CD4-positive, alpha-beta memory T cell (primary cell): Measurements from ENCODE around the gene MERTK. TPM values are rescaled to one million over a fixed set of nuclear protein-coding genes. Genes with fewer than 3 reads are reported as not detected.

Experiments
- CTCF ChIA-PET: fragments of 350-600 bp; sonication (Branson Sonifier 250); formaldehyde crosslinking; loops from one replicate; lab custom pipeline; 2021; ENCODE audit warnings: inconsistent platforms; ENCODE audit not compliant: partially characterized antibody; lab: Charles Lee
- POLR2A ChIA-PET: fragments of 350-600 bp; sonication (Branson Sonifier 250); formaldehyde crosslinking; loops from one replicate; lab custom pipeline; 2021; ENCODE audit not compliant: partially characterized antibody; lab: Charles Lee
- DNase-seq, 5 donors: peaks; one replicate each; pipeline versions ENCODE4 v3.0.0 to v3.0.0-alpha.2; 2020 to 2022; ENCODE audit warnings: mixed read lengths in 1 of 5
- H3K27ac ChIP-seq: one replicate; pipeline ENCODE4 v1.7.0; 2013; ENCODE audit warnings: low read depth, low read length
- H3K27me3 ChIP-seq: 2 replicates; pipeline ENCODE4 v1.7.0; 2013; ENCODE audit warnings: mild to moderate bottlenecking, low read length, moderate library complexity; ENCODE audit not compliant: insufficient read depth
- H3K36me3 ChIP-seq: 2 replicates; pipeline ENCODE4 v1.7.0; 2013; ENCODE audit warnings: mild to moderate bottlenecking, low read length, moderate library complexity; ENCODE audit not compliant: insufficient read depth
- H3K4me1 ChIP-seq: 2 replicates; pipeline ENCODE4 v1.7.0; 2013; ENCODE audit warnings: mild to moderate bottlenecking, low read length, moderate library complexity; ENCODE audit not compliant: insufficient read depth
- H3K4me3 ChIP-seq, 2 donors: one replicate each; pipeline ENCODE4 v1.7.0; 2013; ENCODE audit warnings: low read length in 2 of 2, mild to moderate bottlenecking in 1 of 2
- H3K9me3 ChIP-seq, 2 donors: one replicate each; pipeline ENCODE4 v1.7.0; 2013; ENCODE audit warnings: low read length in 2 of 2, control low read depth in 1 of 2; ENCODE audit not compliant: control insufficient read depth in 1 of 2
- H3K27ac Mint-ChIP-seq, 7 donors: one replicate each; pipeline ENCODE4 v1.8.0; 2020 to 2021; ENCODE audit warnings: mixed read lengths in 7 of 7, mild to moderate bottlenecking in 6 of 7, inconsistent platforms in 3 of 7, moderate library complexity in 3 of 7
- H3K27me3 Mint-ChIP-seq, 2 donors: one replicate each; pipeline ENCODE4 v1.8.0; 2020 to 2021; ENCODE audit warnings: mixed read lengths in 2 of 2
- H3K36me3 Mint-ChIP-seq, 2 donors: one replicate each; pipeline ENCODE4 v1.8.0; 2020 to 2021; ENCODE audit warnings: mixed read lengths in 2 of 2, inconsistent platforms in 1 of 2, mild to moderate bottlenecking in 1 of 2
- H3K4me1 Mint-ChIP-seq, 4 donors: one replicate each; pipeline ENCODE4 v1.8.0; 2020 to 2021; ENCODE audit warnings: mixed read lengths in 4 of 4, mild to moderate bottlenecking in 1 of 4
- H3K4me3 Mint-ChIP-seq, 8 donors: one replicate each; pipeline ENCODE4 v1.8.0; 2020 to 2021; ENCODE audit warnings: mixed read lengths in 8 of 8, mild to moderate bottlenecking in 7 of 8, moderate library complexity in 6 of 8, inconsistent platforms in 3 of 8
- H3K9me3 Mint-ChIP-seq, 8 donors: one replicate each; pipeline ENCODE4 v1.8.0; 2020 to 2021; ENCODE audit warnings: mixed read lengths in 8 of 8, mild to moderate bottlenecking in 5 of 8, inconsistent platforms in 3 of 8, moderate library complexity in 1 of 8
- intact Hi-C: fragments of 100-400 bp; cut with micrococcal nuclease; formaldehyde crosslinking; loops from one replicate; pipeline ENCODE4 v1.15.1; 2023
- polyA plus RNA-seq, 2 donors: library from polyadenylated mRNA; unstranded; fragments of 300-500 nt; fragmentation: Illumina TruSeq; gene quantifications; one replicate each; pipeline ENCODE4 v1.2.3, GENCODE V29; 2021
- total RNA-seq, 2 experiments: library from RNA; stranded (reverse); gene quantifications; one replicate each; pipeline ENCODE4 v1.2.3, GENCODE V29; 2021

MERTK gene
- total and polyA plus RNA-seq, 4 experiments from 2014 or later = 0.09 to 0.67 (median 0.45) TPM

- Histone ChIP-seq H3K4me1 (no peaks in the 10 kb centered on the region), H3K27ac (no peak overlapping the region), H3K4me3 (no peak overlapping the region), H3K27me3 (no peaks in the 10 kb centered on the region), H3K36me3 (no peaks in the 10 kb centered on the region), H3K9me3 (no peaks in the 10 kb centered on the region)
- H3K27me3 Mint-ChIP-seq = peaks cover 5 to 14% of the 10 kb centered on the region in 2 donors
- no peak overlapping the region for H3K27ac Mint-ChIP-seq
- H3K9me3 Mint-ChIP-seq = peaks cover 3 to 29% (median 18%) of the 10 kb centered on the region in 8 donors
- CTCF ChIA-PET = no interaction called here
- intact Hi-C loops = no loop called here
- DNase-seq = no peak
- POLR2A ChIA-PET = no interaction called here
- peaks cover 4 to 8% of the 10 kb centered on the region in 2 donors for H3K36me3 Mint-ChIP-seq
- no peak overlapping the region for H3K4me3 Mint-ChIP-seq
- H3K4me1 Mint-ChIP-seq = peaks cover 0 to 2% (median under 1%) of the 10 kb centered on the region in 4 donors
Measured at GRCh38 chr2:111977240-111977639, 78.8 kb downstream of the MERTK start.

GRCh38 chr2:111978452-111979170, 80.2 kb downstream of the MERTK start:
- Mint-ChIP-seq H3K27ac (no peak overlapping the region), H3K36me3 (peaks cover 4 to 8% of the 10 kb centered on the region in 2 donors), H3K27me3 (peaks cover under 1 to 14% of the 10 kb centered on the region in 2 donors), H3K9me3 (peaks cover 3 to 29% (median 18%) of the 10 kb centered on the region in 8 donors), H3K4me3 (no peak overlapping the region), H3K4me1 (peaks cover 0 to 10% (median 1%) of the 10 kb centered on the region in 4 donors)
- ChIA-PET CTCF (no interaction called here), POLR2A (no interaction called here)
- Histone ChIP-seq H3K9me3 (no peaks in the 10 kb centered on the region), H3K36me3 (no peaks in the 10 kb centered on the region), H3K27me3 (no peaks in the 10 kb centered on the region), H3K4me1 (no peaks in the 10 kb centered on the region), H3K4me3 (no peak overlapping the region), H3K27ac (no peak overlapping the region)
- intact Hi-C loops = no loop called here
- no peak for DNase-seq

- CTCF ChIA-PET = no interaction called here
Measured at GRCh38 chr2:111981666-111982065, 83.3 kb downstream of the MERTK start.

GRCh38 chr2:111982822-111983221, 84.4 kb downstream of the MERTK start:
- CTCF ChIA-PET = no interaction called here
- H3K27ac Mint-ChIP-seq = no peak overlapping the region
- H3K36me3 Mint-ChIP-seq = peaks cover 1 to 2% of the 10 kb centered on the region in 2 donors
- Histone ChIP-seq H3K36me3 (no peaks in the 10 kb centered on the region), H3K4me3 (no peak overlapping the region), H3K27ac (no peak overlapping the region), H3K4me1 (no peaks in the 10 kb centered on the region), H3K9me3 (no peaks in the 10 kb centered on the region), H3K27me3 (no peaks in the 10 kb centered on the region)
- intact Hi-C loops = no loop called here
- peaks cover 0 to 8% of the 10 kb centered on the region in 2 donors for H3K27me3 Mint-ChIP-seq
- POLR2A ChIA-PET = interaction anchor here (0.8 kb wide), 1 partner anchor 28 kb away, joined by 3 read pairs; no protein-coding TSS in a partner anchor
- DNase-seq = no peak
- no peak overlapping the region for H3K4me3 Mint-ChIP-seq
- peaks cover 0 to 10% (median 1%) of the 10 kb centered on the region in 4 donors for H3K4me1 Mint-ChIP-seq
- H3K9me3 Mint-ChIP-seq = peaks cover 0 to 9% (median 6%) of the 10 kb centered on the region in 8 donors

More at GRCh38 chr2:111981666-111982065, 83.3 kb downstream of the MERTK start:
- H3K4me3 Mint-ChIP-seq = no peak overlapping the region
- POLR2A ChIA-PET = no interaction called here
- no peak for DNase-seq
- Histone ChIP-seq H3K36me3 (no peaks in the 10 kb centered on the region), H3K4me1 (no peaks in the 10 kb centered on the region), H3K9me3 (no peaks in the 10 kb centered on the region), H3K27me3 (no peaks in the 10 kb centered on the region), H3K27ac (no peak overlapping the region), H3K4me3 (no peak overlapping the region)
- H3K4me1 Mint-ChIP-seq = peaks cover 0 to 10% (median 1%) of the 10 kb centered on the region in 4 donors
- intact Hi-C loops = no loop called here
- H3K36me3 Mint-ChIP-seq = peaks cover 4 to 8% of the 10 kb centered on the region in 2 donors
- peaks cover 0 to 8% of the 10 kb centered on the region in 2 donors for H3K27me3 Mint-ChIP-seq
- peaks cover 3 to 20% (median 17%) of the 10 kb centered on the region in 8 donors for H3K9me3 Mint-ChIP-seq
- peak overlapping the region in 1 of 7 donors; percentile 45 for H3K27ac Mint-ChIP-seq

- Mint-ChIP-seq H3K4me1 (peaks cover 0 to 10% (median 1%) of the 10 kb centered on the region in 4 donors), H3K27ac (no peak overlapping the region), H3K27me3 (peaks cover 0 to 6% of the 10 kb centered on the region in 2 donors), H3K9me3 (peaks cover 0 to under 1% (median 0%) of the 10 kb centered on the region in 8 donors), H3K36me3 (no peaks in the 10 kb centered on the region), H3K4me3 (no peak overlapping the region)
- no peak for DNase-seq
- no peak overlapping the region for H3K27ac ChIP-seq
- no peaks in the 10 kb centered on the region for H3K27me3 ChIP-seq
- H3K4me1 ChIP-seq = no peaks in the 10 kb centered on the region
- intact Hi-C loops = no loop called here
- no peaks in the 10 kb centered on the region for H3K9me3 ChIP-seq
- H3K36me3 ChIP-seq = no peaks in the 10 kb centered on the region
- ChIA-PET POLR2A (no interaction called here), CTCF (no interaction called here)
- no peak overlapping the region for H3K4me3 ChIP-seq
Measured at GRCh38 chr2:111983478-111984212, 85.2 kb downstream of the MERTK start.

GRCh38 chr2:111984213-111984604, 85.8 kb downstream of the MERTK start:
- Mint-ChIP-seq H3K9me3 (no peaks in the 10 kb centered on the region), H3K27ac (no peak overlapping the region), H3K36me3 (no peaks in the 10 kb centered on the region), H3K4me3 (no peak overlapping the region), H3K27me3 (peaks cover 0 to 6% of the 10 kb centered on the region in 2 donors), H3K4me1 (peaks cover 0 to 10% (median 1%) of the 10 kb centered on the region in 4 donors)
- Histone ChIP-seq H3K4me3 (no peak overlapping the region), H3K27me3 (no peaks in the 10 kb centered on the region), H3K27ac (no peak overlapping the region), H3K36me3 (no peaks in the 10 kb centered on the region), H3K4me1 (no peaks in the 10 kb centered on the region), H3K9me3 (no peaks in the 10 kb centered on the region)
- CTCF ChIA-PET = no interaction called here
- intact Hi-C loops = no loop called here
- DNase-seq = no peak
- POLR2A ChIA-PET = no interaction called here

- no peak for DNase-seq
Measured at GRCh38 chr2:111985514-111985913, 87.1 kb downstream of the MERTK start.

More at GRCh38 chr2:111985514-111985913, 87.1 kb downstream of the MERTK start:
- H3K9me3 ChIP-seq = no peaks in the 10 kb centered on the region
- Mint-ChIP-seq H3K36me3 (no peaks in the 10 kb centered on the region), H3K4me1 (peaks cover 0 to 10% (median 1%) of the 10 kb centered on the region in 4 donors), H3K9me3 (no peaks in the 10 kb centered on the region), H3K27ac (no peak overlapping the region), H3K27me3 (peaks cover 0 to 6% of the 10 kb centered on the region in 2 donors), H3K4me3 (no peak overlapping the region)
- H3K4me3 ChIP-seq = no peak overlapping the region
- POLR2A ChIA-PET = no interaction called here
- H3K27ac ChIP-seq = no peak overlapping the region
- H3K27me3 ChIP-seq = no peaks in the 10 kb centered on the region
- no peaks in the 10 kb centered on the region for H3K4me1 ChIP-seq
- no peaks in the 10 kb centered on the region for H3K36me3 ChIP-seq
- CTCF ChIA-PET = no interaction called here
- intact Hi-C loops = no loop called here
